ENCODE results near the gene ANKS1B.

DNA sequence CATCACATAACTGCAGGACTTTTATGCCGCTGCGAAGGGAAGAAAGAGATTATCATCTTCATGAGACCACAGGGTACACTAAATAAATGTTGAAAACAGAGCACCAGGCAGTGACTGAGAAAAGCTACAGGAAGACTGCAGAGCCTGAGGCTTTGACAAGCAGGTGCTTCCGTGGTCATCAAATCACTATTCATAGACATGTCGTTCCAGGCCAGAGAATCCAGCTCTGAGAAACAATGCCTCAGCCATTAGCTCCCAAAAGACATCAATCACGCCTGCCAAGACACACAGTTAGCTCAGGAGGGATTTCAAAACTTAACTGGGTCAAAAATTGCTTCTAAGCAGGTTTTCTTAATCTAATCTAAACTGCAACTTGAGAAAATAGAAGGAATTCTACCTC, 384.3 kb downstream of the ANKS1B start:
- TF ChIP-seq ZNF8 (CRISPR knock-in tag; IDR thresholded peaks at IDR 0.05) (no peak), GLIS3 (CRISPR knock-in tag; IDR thresholded peaks at IDR 0.05) (no peak), TCF4 (CRISPR knock-in tag; IDR thresholded peaks at IDR 0.05; ENCODE audit: borderline replicate concordance) (no peak), ZNF565 (CRISPR knock-in tag; conservative IDR thresholded peaks at IDR 0.05; ENCODE audit: low read depth) (no peak), ESRRG (CRISPR knock-in tag; IDR thresholded peaks at IDR 0.05) (no peak), ARNTL (CRISPR knock-in tag; IDR thresholded peaks at IDR 0.05; ENCODE audit: borderline replicate concordance, low read depth) (no peak), ZFP3 (CRISPR knock-in tag; IDR thresholded peaks at IDR 0.05) (no peak)
- TF ChIP-seq, protein P1, sequence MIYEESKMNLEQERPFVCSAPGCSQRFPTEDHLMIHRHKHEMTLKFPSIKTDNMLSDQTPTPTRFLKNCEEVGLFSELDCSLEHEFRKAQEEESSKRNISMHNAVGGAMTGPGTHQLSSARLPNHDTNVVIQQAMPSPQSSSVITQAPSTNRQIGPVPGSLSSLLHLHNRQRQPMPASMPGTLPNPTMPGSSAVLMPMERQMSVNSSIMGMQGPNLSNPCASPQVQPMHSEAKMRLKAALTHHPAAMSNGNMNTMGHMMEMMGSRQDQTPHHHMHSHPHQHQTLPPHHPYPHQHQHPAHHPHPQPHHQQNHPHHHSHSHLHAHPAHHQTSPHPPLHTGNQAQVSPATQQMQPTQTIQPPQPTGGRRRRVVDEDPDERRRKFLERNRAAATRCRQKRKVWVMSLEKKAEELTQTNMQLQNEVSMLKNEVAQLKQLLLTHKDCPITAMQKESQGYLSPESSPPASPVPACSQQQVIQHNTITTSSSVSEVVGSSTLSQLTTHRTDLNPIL (CRISPR knock-in tag; IDR thresholded peaks at IDR 0.05; ENCODE audit: low read depth) = no peak
- TF ChIP-seq, protein P2, sequence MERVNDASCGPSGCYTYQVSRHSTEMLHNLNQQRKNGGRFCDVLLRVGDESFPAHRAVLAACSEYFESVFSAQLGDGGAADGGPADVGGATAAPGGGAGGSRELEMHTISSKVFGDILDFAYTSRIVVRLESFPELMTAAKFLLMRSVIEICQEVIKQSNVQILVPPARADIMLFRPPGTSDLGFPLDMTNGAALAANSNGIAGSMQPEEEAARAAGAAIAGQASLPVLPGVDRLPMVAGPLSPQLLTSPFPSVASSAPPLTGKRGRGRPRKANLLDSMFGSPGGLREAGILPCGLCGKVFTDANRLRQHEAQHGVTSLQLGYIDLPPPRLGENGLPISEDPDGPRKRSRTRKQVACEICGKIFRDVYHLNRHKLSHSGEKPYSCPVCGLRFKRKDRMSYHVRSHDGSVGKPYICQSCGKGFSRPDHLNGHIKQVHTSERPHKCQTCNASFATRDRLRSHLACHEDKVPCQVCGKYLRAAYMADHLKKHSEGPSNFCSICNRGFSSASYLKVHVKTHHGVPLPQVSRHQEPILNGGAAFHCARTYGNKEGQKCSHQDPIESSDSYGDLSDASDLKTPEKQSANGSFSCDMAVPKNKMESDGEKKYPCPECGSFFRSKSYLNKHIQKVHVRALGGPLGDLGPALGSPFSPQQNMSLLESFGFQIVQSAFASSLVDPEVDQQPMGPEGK (CRISPR knock-in tag; IDR thresholded peaks at IDR 0.05; ENCODE audit: borderline replicate concordance) = no peak
- TF ChIP-seq, protein P3, sequence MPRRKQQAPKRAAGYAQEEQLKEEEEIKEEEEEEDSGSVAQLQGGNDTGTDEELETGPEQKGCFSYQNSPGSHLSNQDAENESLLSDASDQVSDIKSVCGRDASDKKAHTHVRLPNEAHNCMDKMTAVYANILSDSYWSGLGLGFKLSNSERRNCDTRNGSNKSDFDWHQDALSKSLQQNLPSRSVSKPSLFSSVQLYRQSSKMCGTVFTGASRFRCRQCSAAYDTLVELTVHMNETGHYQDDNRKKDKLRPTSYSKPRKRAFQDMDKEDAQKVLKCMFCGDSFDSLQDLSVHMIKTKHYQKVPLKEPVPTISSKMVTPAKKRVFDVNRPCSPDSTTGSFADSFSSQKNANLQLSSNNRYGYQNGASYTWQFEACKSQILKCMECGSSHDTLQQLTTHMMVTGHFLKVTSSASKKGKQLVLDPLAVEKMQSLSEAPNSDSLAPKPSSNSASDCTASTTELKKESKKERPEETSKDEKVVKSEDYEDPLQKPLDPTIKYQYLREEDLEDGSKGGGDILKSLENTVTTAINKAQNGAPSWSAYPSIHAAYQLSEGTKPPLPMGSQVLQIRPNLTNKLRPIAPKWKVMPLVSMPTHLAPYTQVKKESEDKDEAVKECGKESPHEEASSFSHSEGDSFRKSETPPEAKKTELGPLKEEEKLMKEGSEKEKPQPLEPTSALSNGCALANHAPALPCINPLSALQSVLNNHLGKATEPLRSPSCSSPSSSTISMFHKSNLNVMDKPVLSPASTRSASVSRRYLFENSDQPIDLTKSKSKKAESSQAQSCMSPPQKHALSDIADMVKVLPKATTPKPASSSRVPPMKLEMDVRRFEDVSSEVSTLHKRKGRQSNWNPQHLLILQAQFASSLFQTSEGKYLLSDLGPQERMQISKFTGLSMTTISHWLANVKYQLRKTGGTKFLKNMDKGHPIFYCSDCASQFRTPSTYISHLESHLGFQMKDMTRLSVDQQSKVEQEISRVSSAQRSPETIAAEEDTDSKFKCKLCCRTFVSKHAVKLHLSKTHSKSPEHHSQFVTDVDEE (CRISPR knock-in tag; IDR thresholded peaks at IDR 0.05) = no peak
